GM06990 (cell line): Measurements from ENCODE around the gene A4GNT.
A peak's percentile ranks its signal among the peaks of the same experiment; 100 is the strongest.
"Not testable (repeated sequence)": the region's sequence is repeated elsewhere in the genome, so short reads cannot be mapped to it uniquely, and the experiment has no call there.

ENCODE experiments used
- DNase-seq: peaks from one replicate; pipeline ENCODE4 v3.0.0-alpha.2; 2011; ENCODE audit not compliant: insufficient read length; ENCODE audit errors: extremely low read depth
- H3K27me3 ChIP-seq: replicated peaks from 2 replicates; pipeline ENCODE4 v1.6.0; 2011; ENCODE audit warnings: low read length; ENCODE audit not compliant: control insufficient read depth, insufficient read depth
- H3K36me3 ChIP-seq: 2 replicates; pipeline ENCODE4 v1.5.1; 2011; ENCODE audit warnings: low read length; ENCODE audit not compliant: control insufficient read depth, insufficient read depth
- H3K4me3 ChIP-seq: replicated peaks from 2 replicates; pipeline ENCODE4 v1.5.1; 2011; ENCODE audit warnings: low read depth, mild to moderate bottlenecking, control low read depth, low read length
- TF ChIP-seq, protein P1 (sequence below): IDR thresholded peaks from 2 replicates; pipeline ENCODE4 v1.5.1; 2011; ENCODE audit warnings: low read length, control low read depth, mild to moderate bottlenecking, inconsistent platforms; ENCODE audit not compliant: insufficient read depth, poor library complexity, severe bottlenecking

The A4GNT gene

DNA sequence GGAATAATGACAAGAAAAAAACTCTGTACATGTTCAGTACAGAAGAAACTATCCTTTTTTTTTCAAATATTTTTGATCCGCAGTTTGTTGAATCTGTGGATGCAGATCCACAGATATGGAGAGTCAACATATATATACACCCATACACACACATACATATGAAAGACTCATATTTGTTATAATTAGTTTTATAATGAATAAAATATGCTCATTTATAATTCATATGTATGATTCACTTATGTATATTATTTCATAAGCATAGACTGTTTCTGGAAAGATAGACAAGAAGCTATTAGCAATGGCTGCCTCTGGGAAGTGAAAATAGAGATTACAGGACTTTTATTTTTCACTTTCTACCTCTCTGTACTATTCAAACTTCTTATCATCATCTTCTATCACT is 26.6 kb downstream of the A4GNT start:
- Histone ChIP-seq H3K4me3 (no peak overlapping the region), H3K27me3 (no peaks in the 10 kb centered on the region), H3K36me3 (no peaks in the 10 kb centered on the region)
- no peak for DNase-seq
- TF ChIP-seq, protein P1, sequence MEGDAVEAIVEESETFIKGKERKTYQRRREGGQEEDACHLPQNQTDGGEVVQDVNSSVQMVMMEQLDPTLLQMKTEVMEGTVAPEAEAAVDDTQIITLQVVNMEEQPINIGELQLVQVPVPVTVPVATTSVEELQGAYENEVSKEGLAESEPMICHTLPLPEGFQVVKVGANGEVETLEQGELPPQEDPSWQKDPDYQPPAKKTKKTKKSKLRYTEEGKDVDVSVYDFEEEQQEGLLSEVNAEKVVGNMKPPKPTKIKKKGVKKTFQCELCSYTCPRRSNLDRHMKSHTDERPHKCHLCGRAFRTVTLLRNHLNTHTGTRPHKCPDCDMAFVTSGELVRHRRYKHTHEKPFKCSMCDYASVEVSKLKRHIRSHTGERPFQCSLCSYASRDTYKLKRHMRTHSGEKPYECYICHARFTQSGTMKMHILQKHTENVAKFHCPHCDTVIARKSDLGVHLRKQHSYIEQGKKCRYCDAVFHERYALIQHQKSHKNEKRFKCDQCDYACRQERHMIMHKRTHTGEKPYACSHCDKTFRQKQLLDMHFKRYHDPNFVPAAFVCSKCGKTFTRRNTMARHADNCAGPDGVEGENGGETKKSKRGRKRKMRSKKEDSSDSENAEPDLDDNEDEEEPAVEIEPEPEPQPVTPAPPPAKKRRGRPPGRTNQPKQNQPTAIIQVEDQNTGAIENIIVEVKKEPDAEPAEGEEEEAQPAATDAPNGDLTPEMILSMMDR: no peak

DNA sequence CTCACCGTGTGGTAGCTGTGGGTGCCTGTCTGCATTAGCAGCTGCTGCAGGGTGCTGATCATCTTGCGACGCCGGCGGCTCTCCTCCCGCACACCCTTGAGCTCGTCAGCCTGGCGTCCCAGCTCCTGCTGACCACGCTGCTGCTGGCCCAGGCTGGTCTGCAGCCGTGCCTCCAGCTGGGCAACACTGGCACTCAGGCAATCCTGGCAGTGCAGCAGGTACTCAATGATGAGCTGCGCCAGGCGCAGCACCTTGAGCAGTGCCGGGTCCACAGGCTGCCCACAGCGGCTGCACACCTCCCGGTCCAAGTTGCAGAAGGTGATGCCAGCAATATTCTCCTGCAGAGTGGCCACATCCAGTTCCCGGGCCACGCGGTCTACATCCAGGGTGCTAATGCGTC is 28.7 kb downstream of the A4GNT start:
- TF ChIP-seq, protein P1: no peak
- no peaks in the 10 kb centered on the region for H3K27me3 ChIP-seq
- H3K4me3 ChIP-seq: no peak overlapping the region
- H3K36me3 ChIP-seq: no peaks in the 10 kb centered on the region
- DNase-seq: no peak

DNA sequence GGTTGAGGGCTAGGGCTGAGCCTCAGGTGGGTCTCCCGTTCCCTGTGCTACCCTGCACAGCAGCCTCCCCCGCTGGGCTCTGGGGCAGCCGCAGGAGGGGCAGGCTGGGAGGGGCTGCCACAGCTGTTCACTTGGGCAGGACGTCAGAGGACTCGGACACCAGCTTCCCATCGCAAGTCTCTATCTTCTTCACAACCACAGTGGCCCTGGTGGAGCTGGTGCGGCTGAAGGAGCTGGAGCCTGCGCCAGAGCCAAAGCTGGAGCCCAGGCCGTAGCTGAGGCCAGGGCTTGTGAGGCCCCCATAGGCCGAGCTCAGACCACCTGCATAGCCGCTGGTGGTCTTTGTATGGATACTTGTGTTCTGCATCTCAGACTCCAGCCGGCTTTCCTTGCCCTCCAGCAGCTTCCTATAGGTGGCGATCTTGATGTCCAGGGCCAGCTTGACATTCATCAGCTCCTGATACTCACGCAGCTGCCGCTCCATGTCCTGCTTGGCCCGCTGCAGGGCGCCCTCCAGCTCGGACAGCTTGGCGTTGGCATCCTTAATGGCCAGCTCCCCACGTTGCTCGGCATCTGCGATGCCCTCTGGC is 30.7 kb downstream of the A4GNT start:
- H3K4me3 ChIP-seq, H3K27me3 ChIP-seq, H3K36me3 ChIP-seq, DNase-seq: not testable (repeated sequence)
- TF ChIP-seq, protein P1: peak; percentile 36

DNA sequence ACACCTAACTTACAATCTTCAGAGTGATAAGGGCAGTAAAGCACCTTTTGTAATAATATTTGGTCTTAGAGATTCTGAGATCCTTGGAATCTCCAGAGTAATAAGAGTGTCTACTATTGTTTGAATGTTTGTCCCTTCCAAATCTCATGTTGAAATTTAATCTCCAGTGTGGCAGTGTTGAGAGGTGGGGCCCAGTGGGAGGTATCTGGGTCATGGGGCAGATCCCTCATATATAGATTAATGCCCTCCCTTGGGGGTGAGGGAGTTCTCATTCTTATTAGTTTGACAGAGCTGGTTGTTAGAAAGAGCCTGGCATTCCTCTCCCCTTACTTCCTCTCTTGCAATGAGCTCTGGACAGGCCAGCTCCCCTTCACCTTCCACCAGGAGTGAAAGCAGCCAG is 32.8 kb downstream of the A4GNT start:
- TF ChIP-seq, protein P1: no peak

DNA sequence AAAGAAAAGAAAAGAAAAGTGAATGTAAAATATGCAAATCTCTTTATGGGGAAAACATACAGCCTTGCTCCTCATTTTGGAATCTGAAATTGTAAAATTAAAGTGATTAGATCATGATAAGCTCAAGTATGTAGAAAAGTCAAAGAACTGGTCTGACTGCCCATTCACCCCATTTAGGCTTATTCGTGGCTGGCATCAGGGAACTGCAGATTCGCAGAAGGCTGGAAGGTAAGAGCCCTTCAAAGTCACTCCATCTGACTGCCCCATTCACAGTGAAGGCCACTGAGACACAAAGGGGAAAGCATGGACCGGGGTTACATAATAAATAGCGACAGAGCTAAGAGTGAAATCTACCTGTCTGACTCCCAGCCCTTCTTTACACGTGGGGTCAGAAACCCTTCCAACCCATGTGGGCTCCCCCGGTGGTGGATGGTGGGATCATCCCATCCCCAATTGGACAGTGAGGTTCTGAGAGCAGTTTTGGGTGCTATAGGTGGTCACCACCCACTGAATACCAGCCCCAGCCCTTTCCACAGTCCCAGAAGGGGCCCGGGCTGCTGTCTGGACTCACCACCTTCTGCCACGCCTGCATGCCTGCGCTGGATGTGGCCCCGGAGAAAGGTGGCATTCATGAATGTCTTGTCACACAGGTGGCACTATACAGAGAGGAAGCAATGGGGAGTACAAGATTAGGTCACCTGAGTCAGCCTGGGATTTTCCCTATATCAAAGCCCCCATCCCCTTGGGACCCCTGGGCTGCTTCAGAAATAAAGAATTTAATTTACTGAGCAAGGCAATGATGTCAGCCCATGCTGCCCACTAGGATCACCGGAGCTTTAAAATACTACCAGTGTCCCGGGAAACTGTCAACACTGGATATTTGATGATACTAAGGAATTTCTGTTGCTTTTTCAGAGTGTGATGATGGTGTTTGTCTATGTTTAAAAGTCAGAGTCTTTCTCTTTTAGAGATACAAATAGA is 34.7 kb downstream of the A4GNT start:
- Histone ChIP-seq H3K27me3 (no peaks in the 10 kb centered on the region; the same call in none of the 2 replicates), H3K36me3 (no peaks in the 10 kb centered on the region), H3K4me3 (no peak overlapping the region)
- TF ChIP-seq, protein P1: peak; percentile 57
- no peak for DNase-seq

More for the DNA sequence above, 32.8 kb downstream of the A4GNT start:
- H3K4me3 ChIP-seq: no peak overlapping the region
- H3K27me3 ChIP-seq: no peaks in the 10 kb centered on the region; the same call in none of the 2 replicates
- no peaks in the 10 kb centered on the region for H3K36me3 ChIP-seq
- no peak for DNase-seq
